ENCODE data around the gene TPM2. TPM values are rescaled to one million over a fixed set of nuclear protein-coding genes. Genes with fewer than 3 reads are reported as not detected.

TPM2 gene
- total and polyA plus RNA-seq, 2 donors (not counting 1 experiment from before 2014, with no cell fraction given): 2.4 to 6.3 TPM

DNA sequence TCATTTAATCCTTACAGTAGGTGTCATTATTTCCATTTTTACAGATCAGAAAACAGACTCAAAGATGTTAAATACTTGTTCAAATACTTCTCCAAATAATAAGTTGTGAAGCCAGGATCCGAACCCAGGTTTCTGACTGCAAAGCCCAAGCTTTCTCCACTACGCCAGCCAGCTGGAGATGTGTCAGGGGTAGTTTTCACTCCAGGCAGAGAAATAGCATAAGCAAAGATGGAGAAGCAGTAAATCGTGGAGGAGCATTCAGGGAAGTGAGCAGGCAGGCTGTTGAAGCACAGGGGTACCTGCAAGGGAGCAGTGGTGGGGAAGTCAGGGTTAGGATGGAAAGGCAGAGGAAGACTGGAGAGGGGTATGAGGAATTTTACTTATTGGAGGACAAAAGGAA, 39.4 kb upstream of the TPM2 start:
- H3K4me1 Mint-ChIP-seq: peaks cover 13% of the 10 kb centered on the region
- H3K27me3 Mint-ChIP-seq: no peaks in the 10 kb centered on the region
- TF ChIP-seq EZH2 (IDR thresholded peaks at IDR 0.05; ENCODE audit: borderline replicate concordance, insufficient read depth, low read depth, low read length, poor library complexity, severe bottlenecking): no peak
- TF ChIP-seq, protein P1, sequence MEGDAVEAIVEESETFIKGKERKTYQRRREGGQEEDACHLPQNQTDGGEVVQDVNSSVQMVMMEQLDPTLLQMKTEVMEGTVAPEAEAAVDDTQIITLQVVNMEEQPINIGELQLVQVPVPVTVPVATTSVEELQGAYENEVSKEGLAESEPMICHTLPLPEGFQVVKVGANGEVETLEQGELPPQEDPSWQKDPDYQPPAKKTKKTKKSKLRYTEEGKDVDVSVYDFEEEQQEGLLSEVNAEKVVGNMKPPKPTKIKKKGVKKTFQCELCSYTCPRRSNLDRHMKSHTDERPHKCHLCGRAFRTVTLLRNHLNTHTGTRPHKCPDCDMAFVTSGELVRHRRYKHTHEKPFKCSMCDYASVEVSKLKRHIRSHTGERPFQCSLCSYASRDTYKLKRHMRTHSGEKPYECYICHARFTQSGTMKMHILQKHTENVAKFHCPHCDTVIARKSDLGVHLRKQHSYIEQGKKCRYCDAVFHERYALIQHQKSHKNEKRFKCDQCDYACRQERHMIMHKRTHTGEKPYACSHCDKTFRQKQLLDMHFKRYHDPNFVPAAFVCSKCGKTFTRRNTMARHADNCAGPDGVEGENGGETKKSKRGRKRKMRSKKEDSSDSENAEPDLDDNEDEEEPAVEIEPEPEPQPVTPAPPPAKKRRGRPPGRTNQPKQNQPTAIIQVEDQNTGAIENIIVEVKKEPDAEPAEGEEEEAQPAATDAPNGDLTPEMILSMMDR (IDR thresholded peaks at IDR 0.05): no peak
- H3K27ac ChIP-seq (ENCODE audit: low read length in 2 of 2): peak overlapping the region in 1 of 2 donors; percentile 92
- 42% methylated on average over 1 of the region's 3 CpGs for WGBS (ENCODE audit: insufficient coverage)
- peak overlapping the region in 2 of 5 experiments; percentile 3 to 44 for H3K4me3 ChIP-seq (ENCODE audit: control extremely low read depth in 1 of 5, extremely low read depth in 1 of 5, insufficient read depth in 1 of 5, low read depth in 2 of 5, low read length in 4 of 5)
- intact Hi-C loops (cut with micrococcal nuclease): loop anchor here (5.0 kb wide), 1 partner anchor 1272 kb away; the partner anchor contains the start of genes DNAI1 and FAM219A
- no peak overlapping the region for H3K4me3 Mint-ChIP-seq
- peak overlapping the region; percentile 89 for H3K4me2 ChIP-seq (replicated peaks; ENCODE audit: low read depth, low read length, poor library complexity, severe bottlenecking)
- no peaks in the 10 kb centered on the region for H3K27me3 ChIP-seq (replicated peaks in 1 of 4; ENCODE audit: control extremely low read depth in 1 of 4, control insufficient read depth in 3 of 4, insufficient read depth in 4 of 4, low read length in 3 of 4)
- POLR2A ChIA-PET: interaction anchor here (4.4 kb wide), 1 partner anchor 11 kb away, joined by 21 read pairs; no protein-coding TSS in a partner anchor
- no peaks in the 10 kb centered on the region for H3K9me3 ChIP-seq (ENCODE audit: control extremely low read depth in 1 of 3, control insufficient read depth in 2 of 3, insufficient read depth in 1 of 3, low read length in 2 of 3)
- H4K20me1 ChIP-seq (ENCODE audit: control insufficient read depth, insufficient read depth, low read length, poor library complexity, severe bottlenecking): peaks cover 57% of the 10 kb centered on the region
- H3K79me2 ChIP-seq (ENCODE audit: control insufficient read depth, insufficient read depth, low read length): peaks cover 80% of the 10 kb centered on the region
- ATAC-seq (ENCODE audit: low read depth): no peak
- peaks cover 63 to 67% of the 10 kb centered on the region in 2 donors for H3K4me1 ChIP-seq (ENCODE audit: control insufficient read depth in 2 of 2, insufficient read depth in 2 of 2, low read length in 2 of 2)
- H3K9ac ChIP-seq (ENCODE audit: low read length): peak overlapping the region; percentile 84
- peak overlapping the region; percentile 25 for H2AFZ ChIP-seq (ENCODE audit: insufficient read depth, low read depth, low read length, poor library complexity, severe bottlenecking)
- H3K27ac Mint-ChIP-seq: no peak overlapping the region
- peaks cover 7 to 39% of the 10 kb centered on the region in 2 experiments for H3K36me3 ChIP-seq (replicated peaks in 1 of 2; ENCODE audit: control extremely low read depth in 1 of 2, control insufficient read depth in 1 of 2, extremely low read depth in 1 of 2, insufficient read depth in 2 of 2, low read length in 1 of 2)
- no peak for DNase-seq
- CTCF ChIA-PET: interaction anchor here (0.6 to 9.0 kb wide), 15 partner anchors 27 to 153 kb away, joined by 3 to 115 read pairs (median 5); partner anchors contain the start of genes CCDC107, RMRP, TESK1 and TPM2
- no peaks in the 10 kb centered on the region for H3K9me3 Mint-ChIP-seq (ENCODE audit: insufficient read depth)
